HG02623 (cell line): ENCODE measurements around the gene NPL.

Source experiments
- ATAC-seq: cut with Tn5 transposase; IDR thresholded peaks from one replicate; pipeline ENCODE4 v1.9.1; 2021; ENCODE audit warnings: moderate library complexity; ENCODE audit not compliant: unreplicated experiment

The NPL gene

GRCh38 chr1:182789138-182790076 lies at the start of gene NPL:
Gene NPL (plus strand): TSS chr1:182789773. CDS start chr1:182794372, 4,599 bp downstream.
- ATAC-seq = peak; percentile 93

GRCh38 chr1:182740120-182740519 lies 49.5 kb upstream of the NPL start:
- ATAC-seq = no peak

GRCh38 chr1:182742780-182743179 lies 46.8 kb upstream of the NPL start:
- no peak for ATAC-seq

GRCh38 chr1:182752077-182752988 lies 37.2 kb upstream of the NPL start:
- ATAC-seq = no peak

- ATAC-seq = no peak
Measured at GRCh38 chr1:182754087-182754486, 35.5 kb upstream of the NPL start.

GRCh38 chr1:182754543-182755314 lies 34.8 kb upstream of the NPL start:
- no peak for ATAC-seq

- no peak for ATAC-seq
Measured at GRCh38 chr1:182755632-182756031, 33.9 kb upstream of the NPL start.

- no peak for ATAC-seq
Measured at GRCh38 chr1:182756423-182756822, 33.1 kb upstream of the NPL start.

GRCh38 chr1:182761396-182762395 lies 27.9 kb upstream of the NPL start:
- ATAC-seq = no peak

GRCh38 chr1:182762536-182762935 lies 27.0 kb upstream of the NPL start:
- ATAC-seq = no peak

DNA sequence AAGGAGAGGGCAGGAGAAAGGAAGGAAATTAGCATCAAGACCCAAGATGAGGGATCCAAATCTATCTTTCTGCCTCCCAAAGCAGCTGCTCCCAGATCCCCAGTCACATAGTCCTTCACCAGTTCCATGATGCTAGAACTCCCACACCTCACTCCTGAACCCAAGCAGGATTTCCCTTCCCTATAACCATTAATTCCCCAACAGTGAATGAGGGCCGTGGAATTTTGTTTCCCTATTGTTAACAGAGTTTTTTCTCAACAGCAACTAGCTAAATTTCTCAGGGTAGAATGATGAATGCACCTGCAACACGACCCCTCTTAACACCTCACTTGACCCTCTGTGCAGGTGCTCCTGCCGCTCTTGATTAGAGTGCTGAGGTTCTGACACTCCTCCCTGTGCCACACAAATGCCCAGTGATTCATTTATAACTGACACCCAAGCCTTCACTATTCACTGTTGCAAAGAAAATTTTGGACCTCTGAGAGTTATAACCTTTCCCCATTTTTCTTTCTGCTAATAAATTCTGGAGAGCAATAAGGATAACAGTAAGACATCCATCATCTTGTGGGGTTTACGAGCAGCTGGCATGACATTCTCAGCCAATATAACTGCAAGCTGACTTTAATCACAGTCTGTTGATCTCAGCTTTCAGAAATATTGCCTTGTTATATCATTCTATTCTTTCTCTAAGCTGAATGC lies 25.4 kb upstream of the NPL start:
- no peak for ATAC-seq

DNA sequence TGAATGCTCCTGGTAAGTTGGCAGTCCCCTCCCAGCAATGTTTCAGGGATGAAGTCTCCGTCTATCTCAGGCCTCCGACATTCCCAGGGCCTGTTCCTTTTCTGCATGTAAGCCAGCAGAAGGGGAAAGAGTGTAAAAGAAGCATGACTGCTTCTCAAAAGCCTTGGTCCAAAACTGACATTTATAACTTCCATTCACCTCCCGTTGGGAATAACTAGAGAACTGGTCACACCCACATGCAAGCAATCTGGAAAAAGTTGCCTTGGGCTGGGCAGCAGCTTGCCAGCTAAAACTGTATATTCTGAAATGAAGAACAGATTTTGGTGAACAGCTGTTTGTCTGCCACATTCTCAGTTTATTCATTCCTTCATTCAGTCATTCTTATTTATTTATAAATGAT lies 24.2 kb upstream of the NPL start:
- no peak for ATAC-seq

DNA sequence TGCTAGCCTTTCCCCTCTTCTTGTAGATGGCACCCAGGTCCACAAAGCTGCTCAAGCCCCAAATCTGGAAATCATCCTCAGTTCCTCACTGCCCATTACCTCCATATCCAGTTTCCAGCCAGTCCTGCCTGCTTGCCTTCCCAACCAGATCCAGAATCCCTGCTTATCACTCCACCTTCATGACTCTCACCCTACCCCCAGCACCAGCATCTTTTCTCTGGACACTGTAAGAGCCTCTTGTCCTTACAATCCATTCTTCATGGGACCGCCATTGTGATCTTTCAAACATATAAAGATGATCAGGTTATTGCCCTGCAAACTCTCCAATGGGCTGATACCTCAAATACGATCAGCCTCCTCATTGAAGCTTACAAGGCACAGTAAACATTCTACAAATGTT lies 23.5 kb upstream of the NPL start:
- ATAC-seq = no peak

DNA sequence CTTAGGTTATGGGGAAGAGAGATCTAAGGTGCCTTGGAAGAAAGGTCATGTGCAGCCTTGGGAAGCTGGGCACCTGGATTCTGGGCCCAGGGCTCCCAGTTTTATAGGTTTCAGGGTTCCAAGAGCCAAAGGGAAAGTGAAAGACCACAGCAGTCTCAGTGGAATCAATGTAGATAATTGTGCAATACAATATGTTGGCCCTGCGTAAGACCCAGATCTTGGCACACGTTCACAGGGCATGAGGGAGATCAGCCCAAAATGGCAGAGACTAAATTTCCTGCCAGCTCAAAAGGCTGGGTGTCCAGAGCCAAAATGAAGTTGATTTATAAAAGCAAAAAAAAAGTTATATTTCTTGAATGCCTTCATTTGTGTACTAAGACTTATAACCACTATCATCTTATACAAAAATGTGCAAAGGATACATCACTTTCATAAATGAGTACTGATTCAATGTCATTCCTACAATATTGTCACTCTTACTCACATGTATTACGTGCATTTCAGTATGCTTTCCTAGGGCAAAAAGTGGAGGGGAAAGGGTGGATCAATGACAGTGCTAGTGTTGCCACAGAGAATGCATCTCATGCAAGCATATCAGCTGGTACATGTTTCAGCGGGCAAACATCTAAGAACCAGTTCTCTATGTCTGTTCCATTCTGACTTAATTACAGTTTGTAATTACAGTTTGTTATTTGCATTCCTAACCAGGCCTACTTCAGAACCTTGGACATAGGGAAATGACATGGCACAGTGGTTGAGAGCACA lies 22.5 kb upstream of the NPL start:
- ATAC-seq = no peak

GRCh38 chr1:182768963-182769362 lies 20.6 kb upstream of the NPL start:
- ATAC-seq = no peak

GRCh38 chr1:182770232-182770631 lies 19.3 kb upstream of the NPL start:
- no peak for ATAC-seq

DNA sequence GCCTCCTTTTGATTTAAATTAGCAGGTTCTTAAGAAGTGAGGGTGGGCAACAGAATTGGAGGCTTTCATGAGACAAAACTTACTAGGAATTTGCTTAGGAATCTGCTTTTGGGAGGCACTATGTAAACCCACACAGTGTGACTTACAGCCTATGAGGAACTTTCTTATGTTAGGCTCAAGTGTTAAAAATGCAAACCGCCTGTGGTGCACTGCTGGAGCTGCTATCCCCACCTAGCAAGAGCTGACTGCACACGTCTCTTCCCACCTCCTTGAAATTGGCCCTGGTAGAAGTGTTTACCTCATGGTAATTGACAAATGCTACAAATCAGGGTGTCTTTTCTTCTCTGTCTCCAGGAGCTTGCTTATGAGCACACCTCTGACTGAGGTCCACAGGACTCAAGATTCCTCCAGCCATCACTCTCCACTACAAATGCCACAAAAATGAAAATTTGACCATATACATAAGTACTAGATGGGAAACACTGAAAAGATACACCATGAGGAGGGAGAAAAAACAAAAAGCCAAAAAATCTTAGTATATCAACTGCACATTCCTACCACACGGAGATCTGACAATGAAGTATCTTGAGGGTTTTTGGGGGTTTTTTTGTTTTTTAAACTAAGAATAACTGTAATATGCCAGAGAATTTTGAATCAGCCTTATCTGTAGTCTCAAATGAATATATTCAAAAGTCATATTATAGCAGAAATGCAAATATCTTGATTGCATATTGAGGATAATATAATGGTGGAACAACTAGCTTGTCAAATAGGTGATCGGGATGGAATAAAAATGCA lies 18.2 kb upstream of the NPL start:
- ATAC-seq = no peak

DNA sequence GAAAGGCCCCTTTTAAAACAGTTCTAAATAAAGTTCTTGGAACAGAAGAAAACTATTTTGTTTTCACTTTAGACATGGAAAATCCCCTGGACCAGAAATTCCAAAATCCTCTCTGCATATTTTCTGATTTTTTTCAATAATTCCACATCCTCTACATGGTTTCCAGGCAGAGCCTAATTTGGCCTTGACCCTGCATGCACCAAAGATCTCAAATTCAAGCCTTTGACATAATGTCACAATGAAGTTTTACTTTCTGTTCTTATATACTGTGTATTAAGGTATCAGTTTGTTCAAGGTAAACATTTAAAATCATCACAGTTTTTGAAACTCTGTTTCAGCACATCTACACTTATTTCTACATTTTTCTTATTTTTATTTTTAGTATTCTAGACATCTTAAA lies 12.2 kb upstream of the NPL start:
- no peak for ATAC-seq
